Mesenchymal stem cell (in vitro differentiated cells and primary cell): Measurements from ENCODE around the gene KLHL3.

ENCODE experiments used
- DNase-seq: peaks from one replicate; pipeline ENCODE4 v3.0.0-alpha.2; 2013
- H2AFZ ChIP-seq: one replicate; pipeline ENCODE4 v1.6.1; 2013; ENCODE audit warnings: low read depth, mild to moderate bottlenecking, control low read depth, inconsistent platforms, low read length, moderate library complexity
- H2AK5ac ChIP-seq: 2 replicates; pipeline ENCODE4 v1.6.1; 2013; ENCODE audit warnings: low read length, moderate library complexity, mild to moderate bottlenecking, inconsistent platforms; ENCODE audit not compliant: severe bottlenecking
- H2BK120ac ChIP-seq: one replicate; pipeline ENCODE4 v1.6.1; 2013; ENCODE audit warnings: low read depth, mild to moderate bottlenecking, inconsistent platforms, low read length, moderate library complexity
- H2BK12ac ChIP-seq, 2 experiments: one replicate each; pipeline ENCODE4 v1.6.1; 2013; ENCODE audit warnings: inconsistent platforms in 2 of 2, low read length in 2 of 2, mild to moderate bottlenecking in 2 of 2, moderate library complexity in 2 of 2, control low read depth in 1 of 2
- H2BK15ac ChIP-seq: one replicate; pipeline ENCODE4 v1.6.1; 2013; ENCODE audit warnings: mild to moderate bottlenecking, low read depth, inconsistent platforms; ENCODE audit not compliant: poor library complexity, severe bottlenecking
- H2BK5ac ChIP-seq: 2 replicates; pipeline ENCODE4 v1.6.1; 2013; ENCODE audit warnings: low read depth, mild to moderate bottlenecking, low read length, control low read depth, inconsistent platforms; ENCODE audit not compliant: poor library complexity, severe bottlenecking
- H3K14ac ChIP-seq, 2 experiments: one replicate each; pipeline ENCODE4 v1.6.1; 2013; ENCODE audit warnings: inconsistent platforms in 2 of 2, low read length in 2 of 2, control low read depth in 1 of 2, mild to moderate bottlenecking in 1 of 2, moderate library complexity in 1 of 2
- H3K18ac ChIP-seq, 2 experiments: one replicate each; pipeline ENCODE4 v1.6.1; 2013; ENCODE audit warnings: inconsistent platforms in 2 of 2, low read length in 2 of 2, control low read depth in 1 of 2, low read depth in 1 of 2, mild to moderate bottlenecking in 1 of 2
- H3K23ac ChIP-seq, 2 experiments: one replicate each; pipeline ENCODE4 v1.6.1; 2013; ENCODE audit warnings: inconsistent platforms in 2 of 2, low read length in 2 of 2, mild to moderate bottlenecking in 2 of 2, moderate library complexity in 2 of 2, control low read depth in 1 of 2
- H3K27ac ChIP-seq: 2 replicates; pipeline ENCODE4 v1.5.1; 2013; ENCODE audit warnings: mild to moderate bottlenecking, moderate library complexity, low read length, control low read depth, inconsistent platforms; ENCODE audit not compliant: poor library complexity, severe bottlenecking
- H3K27me3 ChIP-seq, 2 experiments: 2 replicates each; pipeline versions ENCODE4 v1.6.1 to v1.7.0; 2013; ENCODE audit warnings: low read length in 2 of 2, mild to moderate bottlenecking in 2 of 2, moderate library complexity in 2 of 2, control low read depth in 1 of 2, inconsistent platforms in 1 of 2; ENCODE audit not compliant: control insufficient read depth in 1 of 2, insufficient read depth in 1 of 2
- H3K36me3 ChIP-seq, 2 experiments: 2 replicates each; pipeline versions ENCODE4 v1.6.1 to v1.7.0; 2013; ENCODE audit warnings: low read length in 2 of 2, control low read depth in 1 of 2, inconsistent platforms in 1 of 2, low read depth in 1 of 2, mild to moderate bottlenecking in 1 of 2; ENCODE audit not compliant: insufficient read depth in 2 of 2, control insufficient read depth in 1 of 2
- H3K4ac ChIP-seq, 2 experiments: one replicate each; pipeline ENCODE4 v1.6.1; 2013; ENCODE audit warnings: inconsistent platforms in 2 of 2, low read length in 2 of 2, mild to moderate bottlenecking in 2 of 2, moderate library complexity in 2 of 2, control low read depth in 1 of 2, low read depth in 1 of 2
- H3K4me1 ChIP-seq: 2 replicates; pipeline ENCODE4 v1.6.1; 2013; ENCODE audit warnings: low read depth, low read length, control low read depth; ENCODE audit not compliant: control insufficient read depth, insufficient read depth
- H3K4me2 ChIP-seq: 2 replicates; pipeline ENCODE4 v1.6.1; 2013; ENCODE audit warnings: low read length, mild to moderate bottlenecking, inconsistent platforms; ENCODE audit not compliant: poor library complexity, severe bottlenecking
- H3K4me3 ChIP-seq, 2 experiments: 2 replicates each; pipeline versions ENCODE4 v1.5.1 to v1.7.0; 2013; ENCODE audit warnings: low read length in 2 of 2, mild to moderate bottlenecking in 2 of 2, control low read depth in 1 of 2, low read depth in 1 of 2; ENCODE audit not compliant: insufficient read depth in 1 of 2
- H3K79me1 ChIP-seq: replicated peaks from 2 replicates; pipeline ENCODE4 v1.6.1; 2013; ENCODE audit warnings: mild to moderate bottlenecking, control low read depth, low read length, inconsistent platforms; ENCODE audit not compliant: poor library complexity, severe bottlenecking
- H3K9ac ChIP-seq: 2 replicates; pipeline ENCODE4 v1.7.0; 2013; ENCODE audit warnings: mild to moderate bottlenecking, low read length, moderate library complexity
- H3K9me3 ChIP-seq: 2 replicates; pipeline ENCODE4 v1.7.0; 2013; ENCODE audit warnings: mild to moderate bottlenecking, low read length; ENCODE audit not compliant: control insufficient read depth
- H4K8ac ChIP-seq: one replicate; pipeline ENCODE4 v1.6.1; 2013; ENCODE audit warnings: inconsistent platforms, mild to moderate bottlenecking, low read length, moderate library complexity
- H4K91ac ChIP-seq: one replicate; pipeline ENCODE4 v1.6.1; 2013; ENCODE audit warnings: mild to moderate bottlenecking, low read length, inconsistent platforms
- WGBS: methylation state at CpG from one replicate; pipeline ENCODE4 v1.1.7; 2013; ENCODE audit warnings: mixed read lengths; 5-methylcytosine and 5-hydroxymethylcytosine counted together

Gene KLHL3

DNA sequence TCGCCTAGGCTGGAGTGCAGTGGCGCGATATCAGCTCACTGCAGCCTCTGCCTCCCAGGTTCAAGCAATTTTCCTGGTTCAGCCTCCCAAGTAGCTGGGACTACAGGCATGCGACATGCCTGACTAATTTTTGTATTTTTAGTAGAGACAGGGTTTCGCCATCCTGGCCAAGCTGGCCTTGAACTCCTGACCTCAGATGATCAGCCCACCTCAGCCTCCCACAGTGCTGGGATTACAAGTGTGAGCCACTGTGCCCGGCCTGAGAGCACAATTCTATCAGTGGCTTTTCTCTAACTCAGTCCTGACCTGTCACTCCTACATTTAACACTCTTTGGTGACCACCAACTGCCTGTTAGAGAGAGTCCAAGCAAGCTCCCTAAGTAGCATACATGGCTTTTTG, 154.1 kb downstream of the KLHL3 start:
- H3K18ac ChIP-seq: no peak overlapping the region
- peaks cover 5% of the 10 kb centered on the region for H3K9me3 ChIP-seq
- no peak overlapping the region for H3K23ac ChIP-seq
- no peak overlapping the region for H3K9ac ChIP-seq
- H4K91ac ChIP-seq: no peak overlapping the region
- no peak overlapping the region for H3K27ac ChIP-seq
- H2AFZ ChIP-seq: no peak overlapping the region
- no peaks in the 10 kb centered on the region for H3K4me1 ChIP-seq
- no peak overlapping the region for H2AK5ac ChIP-seq
- H2BK5ac ChIP-seq: no peak overlapping the region
- no peak overlapping the region for H3K4me3 ChIP-seq
- H3K36me3 ChIP-seq: no peaks in the 10 kb centered on the region
- H2BK15ac ChIP-seq: no peak overlapping the region
- H2BK120ac ChIP-seq: no peak overlapping the region
- no peak overlapping the region for H3K4me2 ChIP-seq
- no peak overlapping the region for H4K8ac ChIP-seq
- peaks cover 7 to 11% of the 10 kb centered on the region in 2 experiments for H3K27me3 ChIP-seq
- H3K79me1 ChIP-seq: no peaks in the 10 kb centered on the region
- 64% methylated on average over 6 of the region's 6 CpGs for whole genome bisulfite sequencing
- no peak overlapping the region for H3K14ac ChIP-seq
- DNase-seq: no peak
- H2BK12ac ChIP-seq: no peak overlapping the region
- H3K4ac ChIP-seq: no peak overlapping the region

DNA sequence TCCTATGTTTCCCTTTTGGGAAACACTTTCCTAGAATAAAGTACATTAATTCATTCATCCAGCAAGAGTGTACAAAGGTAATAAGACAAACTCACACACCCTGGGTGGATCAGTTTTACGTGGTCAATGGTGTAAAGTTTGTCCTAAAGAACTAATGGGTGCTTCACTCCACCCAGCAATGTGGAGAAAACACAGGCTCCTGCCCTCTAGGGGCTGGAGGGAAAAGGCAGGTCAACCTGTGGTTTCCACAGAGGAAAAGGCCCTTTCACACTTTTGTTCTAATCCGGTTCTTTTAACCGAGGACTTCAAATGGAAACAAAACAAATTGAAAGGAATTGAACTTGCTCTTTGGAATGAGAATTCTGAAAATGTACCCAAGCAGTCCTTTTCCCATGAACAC, 155.9 kb downstream of the KLHL3 start:
- H3K79me1 ChIP-seq: no peaks in the 10 kb centered on the region
- no peak overlapping the region for H2BK15ac ChIP-seq
- H4K91ac ChIP-seq: no peak overlapping the region
- no peak overlapping the region for H4K8ac ChIP-seq
- no peak overlapping the region for H2BK120ac ChIP-seq
- H2BK12ac ChIP-seq: no peak overlapping the region
- no peak overlapping the region for H2AK5ac ChIP-seq
- H3K27ac ChIP-seq: no peak overlapping the region
- H3K14ac ChIP-seq: no peak overlapping the region
- H3K4ac ChIP-seq: no peak overlapping the region
- H2AFZ ChIP-seq: no peak overlapping the region
- H3K18ac ChIP-seq: no peak overlapping the region
- peaks cover 3 to 6% of the 10 kb centered on the region in 2 experiments for H3K27me3 ChIP-seq
- no peak overlapping the region for H2BK5ac ChIP-seq
- no peaks in the 10 kb centered on the region for H3K36me3 ChIP-seq
- DNase-seq: no peak
- H3K9me3 ChIP-seq: no peaks in the 10 kb centered on the region
- no peak overlapping the region for H3K4me2 ChIP-seq
- WGBS: 48% methylated on average over 1 of the region's 3 CpGs
- no peak overlapping the region for H3K4me3 ChIP-seq
- H3K9ac ChIP-seq: no peak overlapping the region
- H3K23ac ChIP-seq: no peak overlapping the region
- no peaks in the 10 kb centered on the region for H3K4me1 ChIP-seq

DNA sequence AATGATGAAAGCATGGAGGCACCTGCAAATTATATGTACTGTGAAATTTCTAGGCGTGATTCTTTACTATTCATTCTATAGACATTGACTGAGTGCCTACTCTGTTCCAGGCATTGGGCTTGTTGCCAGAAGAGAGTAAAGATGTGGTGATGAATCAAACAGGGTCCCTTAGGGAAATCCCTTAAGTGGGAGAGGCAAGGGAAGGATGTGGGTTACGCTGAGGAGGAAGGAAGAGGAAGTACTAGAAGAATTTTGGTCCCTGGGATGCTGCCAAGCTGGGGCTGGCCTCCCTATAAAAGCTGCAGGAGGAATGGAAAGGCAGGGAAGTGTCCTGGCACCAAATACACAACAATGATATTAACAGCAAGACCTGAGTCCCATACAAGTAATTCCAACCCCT, 160.0 kb downstream of the KLHL3 start:
- no peak for DNase-seq

DNA sequence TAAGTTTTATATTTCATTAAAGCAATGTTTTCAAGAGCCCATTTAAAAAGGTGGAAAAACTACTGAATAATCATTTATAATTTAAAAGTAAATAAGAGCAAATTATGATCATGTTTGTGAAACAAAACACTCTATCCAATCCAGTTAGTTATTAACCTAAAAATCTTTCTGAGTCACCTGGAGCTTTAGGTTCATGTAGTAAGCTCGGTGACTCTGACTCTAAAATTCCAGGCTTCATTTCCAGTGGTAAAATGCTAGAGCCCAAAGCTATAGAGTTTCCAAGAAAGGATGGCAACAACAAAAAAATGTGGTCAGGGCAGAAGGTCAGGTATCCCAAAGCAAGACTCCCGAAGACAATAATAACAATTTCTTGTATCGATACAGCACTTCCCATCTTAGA, 160.7 kb downstream of the KLHL3 start:
- no peaks in the 10 kb centered on the region for H3K36me3 ChIP-seq
- H3K9me3 ChIP-seq: no peaks in the 10 kb centered on the region
- no peak overlapping the region for H2BK120ac ChIP-seq
- no peak overlapping the region for H3K9ac ChIP-seq
- no peak overlapping the region for H2BK5ac ChIP-seq
- no peak overlapping the region for H2AFZ ChIP-seq
- H3K4me1 ChIP-seq: peaks cover 7% of the 10 kb centered on the region
- no peaks in the 10 kb centered on the region for H3K27me3 ChIP-seq
- no peak overlapping the region for H3K18ac ChIP-seq
- no peak overlapping the region for H3K14ac ChIP-seq
- no peak overlapping the region for H3K23ac ChIP-seq
- H3K79me1 ChIP-seq: no peaks in the 10 kb centered on the region
- no peak overlapping the region for H3K4ac ChIP-seq
- no peak overlapping the region for H3K4me3 ChIP-seq
- H3K27ac ChIP-seq: no peak overlapping the region
- H4K8ac ChIP-seq: no peak overlapping the region
- no peak overlapping the region for H2AK5ac ChIP-seq
- H3K4me2 ChIP-seq: no peak overlapping the region
- no peak for DNase-seq
- no peak overlapping the region for H4K91ac ChIP-seq
- H2BK15ac ChIP-seq: no peak overlapping the region
- no peak overlapping the region for H2BK12ac ChIP-seq
- WGBS: 50% methylated on average over 1 of the region's 3 CpGs

More for the DNA sequence above, 160.0 kb downstream of the KLHL3 start:
- H2BK12ac ChIP-seq: no peak overlapping the region
- H2AK5ac ChIP-seq: no peak overlapping the region
- H3K9ac ChIP-seq: no peak overlapping the region
- no peak overlapping the region for H3K4me2 ChIP-seq
- H4K91ac ChIP-seq: no peak overlapping the region
- H3K27ac ChIP-seq: no peak overlapping the region
- H3K4me3 ChIP-seq: no peak overlapping the region
- H3K79me1 ChIP-seq: no peaks in the 10 kb centered on the region
- H3K9me3 ChIP-seq: no peaks in the 10 kb centered on the region
- peaks cover 7% of the 10 kb centered on the region for H3K4me1 ChIP-seq
- H2AFZ ChIP-seq: no peak overlapping the region
- no peak overlapping the region for H2BK120ac ChIP-seq
- no peak overlapping the region for H3K4ac ChIP-seq
- H2BK5ac ChIP-seq: no peak overlapping the region
- H3K18ac ChIP-seq: no peak overlapping the region
- no peak overlapping the region for H3K23ac ChIP-seq
- H2BK15ac ChIP-seq: no peak overlapping the region
- WGBS: 64% methylated on average over 2 of the region's 2 CpGs
- H3K14ac ChIP-seq: no peak overlapping the region
- no peaks in the 10 kb centered on the region for H3K27me3 ChIP-seq
- H3K36me3 ChIP-seq: no peaks in the 10 kb centered on the region
- H4K8ac ChIP-seq: no peak overlapping the region
